Measurements from ENCODE around the gene IGF2.
"Not testable (repeated sequence)": the region's sequence is repeated elsewhere in the genome, so short reads cannot be mapped to it uniquely, and the experiment has no call there.

Gene IGF2, protein sequence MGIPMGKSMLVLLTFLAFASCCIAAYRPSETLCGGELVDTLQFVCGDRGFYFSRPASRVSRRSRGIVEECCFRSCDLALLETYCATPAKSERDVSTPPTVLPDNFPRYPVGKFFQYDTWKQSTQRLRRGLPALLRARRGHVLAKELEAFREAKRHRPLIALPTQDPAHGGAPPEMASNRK

DNA sequence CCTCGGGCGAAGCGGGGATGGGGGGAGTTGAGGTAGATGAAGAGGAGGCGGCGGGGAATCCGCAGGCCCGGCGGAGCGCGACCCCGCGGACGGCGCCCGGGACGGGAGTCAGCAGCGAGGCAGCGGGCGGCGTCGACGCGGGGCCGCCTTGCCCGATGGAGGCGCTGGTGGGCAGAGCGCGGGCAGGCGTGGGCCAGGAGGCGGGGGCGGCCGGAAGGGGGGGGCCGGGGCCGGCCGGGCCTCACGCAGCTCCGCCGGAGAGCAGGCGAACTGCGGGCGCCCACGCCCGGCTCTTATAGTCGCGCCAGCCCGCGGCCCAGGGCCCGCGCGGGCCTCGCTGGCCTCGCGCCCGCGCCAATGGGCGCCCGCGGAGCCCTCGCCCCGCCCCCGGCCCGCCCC lies at the start of gene IGF2:
Gene IGF2 (minus strand): TSS at position 267 of the 399 bp plus-strand sequence. CDS start 3,866 bp downstream, outside the sequence.
- CTCF ChIA-PET: no interaction called here
- Mint-ChIP-seq H3K4me1 (peaks cover 7% of the 10 kb centered on the region), H3K36me3 (no peaks in the 10 kb centered on the region), H3K27me3 (peaks cover 98% of the 10 kb centered on the region), H3K4me3 (no peak within 1 kb of the TSS), H3K9me3 (no peaks in the 10 kb centered on the region), H3K27ac (no peak within 1 kb of the TSS)
- no peak for DNase-seq

DNA sequence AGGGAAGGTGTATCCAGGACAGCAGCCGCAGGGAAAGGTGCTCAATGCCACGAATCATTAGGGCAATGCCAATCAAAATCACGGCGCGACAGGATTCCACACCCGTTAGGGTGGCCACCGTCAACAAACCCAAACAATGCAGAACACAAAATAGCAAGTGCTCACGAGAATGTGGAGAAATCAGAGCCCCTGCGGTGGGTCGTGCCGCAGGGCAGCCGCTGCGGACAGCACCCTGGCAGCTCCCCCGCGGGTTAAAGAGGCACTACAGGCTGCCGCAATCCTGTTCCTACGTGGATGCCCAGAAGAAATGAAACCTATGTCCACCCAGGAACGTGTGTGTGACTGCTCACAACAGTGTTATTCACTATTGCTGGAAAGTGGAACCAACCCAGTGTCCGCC lies 49.6 kb upstream of the IGF2 start:
- H3K27me3 Mint-ChIP-seq: peaks cover 22% of the 10 kb centered on the region
- no peak for DNase-seq
- peaks cover 6% of the 10 kb centered on the region for H3K4me1 Mint-ChIP-seq
- no peak overlapping the region for H3K4me3 Mint-ChIP-seq
- CTCF ChIA-PET: no interaction called here
- no peak overlapping the region for H3K27ac Mint-ChIP-seq
- no peaks in the 10 kb centered on the region for H3K9me3 Mint-ChIP-seq
- H3K36me3 Mint-ChIP-seq: no peaks in the 10 kb centered on the region

DNA sequence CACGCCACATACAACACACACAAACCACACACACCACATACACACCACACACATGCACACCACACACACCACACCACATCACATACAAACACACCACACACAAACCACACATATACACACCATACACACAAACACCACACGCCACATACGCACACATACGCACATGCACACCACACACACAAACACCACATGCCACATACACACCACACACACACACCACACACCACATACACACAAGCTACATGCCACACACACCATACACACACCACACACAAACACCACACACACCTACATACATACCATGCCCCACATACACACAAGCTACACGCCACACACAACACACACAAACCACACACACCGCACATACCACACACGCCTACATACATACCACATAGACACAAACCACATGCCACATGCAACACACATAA lies 48.1 kb upstream of the IGF2 start:
- CTCF ChIA-PET: interaction anchor here (1.0 to 2.4 kb wide), 4 partner anchors 13 to 234 kb away, joined by 3 to 26 read pairs (median 4); no protein-coding TSS in a partner anchor
- no peak for DNase-seq
- Mint-ChIP-seq H3K9me3 (no peaks in the 10 kb centered on the region), H3K36me3 (no peaks in the 10 kb centered on the region), H3K4me3 (no peak overlapping the region), H3K27me3 (peaks cover 22% of the 10 kb centered on the region), H3K27ac (no peak overlapping the region), H3K4me1 (peaks cover 6% of the 10 kb centered on the region)

DNA sequence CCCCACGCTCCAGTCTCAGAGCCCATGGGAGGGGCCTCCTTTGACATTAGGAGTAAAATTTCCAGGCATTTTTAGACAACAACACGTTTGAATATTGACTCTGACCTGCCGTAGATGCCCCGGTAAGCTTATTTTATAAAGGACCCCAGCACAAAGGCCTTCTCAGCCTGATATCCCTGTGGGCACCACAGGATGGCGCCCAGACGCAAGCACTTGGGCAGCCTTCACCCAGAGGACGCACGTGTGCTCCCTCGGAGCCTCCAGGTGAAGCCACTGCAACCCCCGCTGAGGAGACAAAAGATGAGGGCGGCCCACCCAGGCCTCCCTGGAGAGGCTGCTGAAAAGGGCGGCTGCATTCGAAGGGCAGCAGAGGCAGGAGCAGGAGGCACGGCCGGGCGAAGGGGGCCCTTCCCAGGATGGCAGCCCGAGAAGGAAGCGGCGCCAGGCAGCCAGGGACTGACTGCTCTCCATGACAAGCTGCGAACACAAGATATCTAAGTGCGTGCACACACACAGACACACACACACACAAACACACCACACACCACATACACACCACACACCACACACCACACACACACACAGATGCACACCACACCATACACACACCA lies 47.6 kb upstream of the IGF2 start:
- CTCF ChIA-PET: interaction anchor here (0.6 to 2.4 kb wide), 9 partner anchors 8 to 235 kb away, joined by 3 to 26 read pairs (median 4); no protein-coding TSS in a partner anchor
- no peak overlapping the region for H3K4me3 Mint-ChIP-seq
- peaks cover 22% of the 10 kb centered on the region for H3K27me3 Mint-ChIP-seq
- H3K9me3 Mint-ChIP-seq: no peaks in the 10 kb centered on the region
- peaks cover 6% of the 10 kb centered on the region for H3K4me1 Mint-ChIP-seq
- H3K27ac Mint-ChIP-seq: no peak overlapping the region
- H3K36me3 Mint-ChIP-seq: no peaks in the 10 kb centered on the region
- peak; percentile 61 for DNase-seq

DNA sequence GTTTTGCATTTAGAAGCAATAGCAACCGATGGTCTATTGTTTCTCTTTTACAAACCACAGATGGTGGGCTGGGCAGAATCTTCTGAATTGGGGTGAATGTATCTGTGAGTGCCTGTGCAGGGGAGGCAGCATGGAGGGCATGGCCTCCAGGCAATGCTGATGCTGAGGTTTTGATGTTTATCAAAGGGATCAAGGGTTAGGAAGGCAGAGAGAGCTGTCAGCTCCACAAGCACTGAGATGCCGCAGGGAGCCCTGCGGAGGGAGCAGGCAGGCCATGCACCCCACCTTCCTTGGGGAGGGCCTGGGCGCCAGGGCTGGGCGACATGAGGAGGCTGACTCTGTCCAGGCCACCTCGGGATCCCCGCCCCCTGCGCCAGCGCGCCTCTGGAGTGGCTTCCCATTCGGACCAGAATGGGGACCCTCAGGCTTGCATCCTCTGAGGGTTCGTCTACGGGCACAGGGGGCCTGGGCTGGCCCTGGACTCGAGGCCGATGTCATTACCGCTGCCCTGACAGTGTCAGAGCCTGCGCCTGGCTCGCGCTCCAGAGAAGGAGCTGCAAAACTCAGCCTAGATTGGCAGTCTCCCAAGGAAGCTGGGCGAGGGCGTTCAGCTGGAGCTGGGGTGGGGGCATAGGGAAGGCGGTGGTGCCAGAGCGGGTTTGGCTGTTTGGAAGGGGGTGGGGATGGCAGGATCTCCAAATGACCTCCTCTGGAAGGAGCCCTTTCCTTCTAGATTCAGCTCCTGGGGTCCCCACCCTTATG lies 46.3 kb upstream of the IGF2 start:
- DNase-seq: no peak
- peaks cover 14% of the 10 kb centered on the region for H3K27me3 Mint-ChIP-seq
- H3K4me3 Mint-ChIP-seq: no peak overlapping the region
- peaks cover under 1% of the 10 kb centered on the region for H3K4me1 Mint-ChIP-seq
- CTCF ChIA-PET: interaction anchor here (0.6 to 2.4 kb wide), 7 partner anchors 15 to 236 kb away, joined by 3 to 26 read pairs (median 4); no protein-coding TSS in a partner anchor
- H3K9me3 Mint-ChIP-seq: no peaks in the 10 kb centered on the region
- H3K36me3 Mint-ChIP-seq: no peaks in the 10 kb centered on the region
- no peak overlapping the region for H3K27ac Mint-ChIP-seq

DNA sequence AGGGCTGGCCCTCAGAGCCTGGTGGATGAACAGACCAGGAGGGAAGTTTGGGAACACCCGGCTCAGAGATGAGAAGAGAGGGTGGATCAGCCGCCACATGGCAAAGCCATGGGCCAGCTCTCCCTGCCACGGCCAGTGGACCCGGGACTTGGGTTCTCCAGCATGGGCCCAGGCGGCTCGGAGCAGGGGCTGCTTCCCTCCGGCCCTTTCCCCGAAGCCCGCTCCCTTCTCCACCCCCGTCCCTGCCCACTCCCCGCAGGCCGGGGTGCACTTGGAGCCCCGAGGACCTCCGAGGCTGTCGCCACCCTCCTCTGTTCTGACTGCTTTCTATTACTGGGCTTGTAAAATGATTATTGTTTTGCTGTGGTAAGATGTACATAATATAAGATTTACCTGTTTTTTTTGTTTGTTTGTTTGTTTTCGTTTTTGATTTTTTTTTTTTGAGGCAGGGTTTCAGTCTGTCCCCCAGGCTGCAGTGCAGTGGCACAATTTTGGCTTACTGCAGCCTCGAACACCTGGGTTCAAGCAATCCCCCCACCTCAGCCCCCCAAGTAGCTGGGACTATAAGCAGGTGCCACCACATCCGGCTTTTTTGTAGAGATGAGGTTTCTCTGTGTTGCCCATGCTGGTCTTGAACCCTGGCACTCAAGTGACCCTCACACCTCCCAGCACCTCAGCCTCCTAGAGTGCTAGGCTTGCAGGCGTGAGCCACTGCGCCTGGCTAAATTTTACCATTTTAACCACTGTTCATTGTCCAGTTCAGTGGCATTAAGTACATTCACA lies 43.7 kb upstream of the IGF2 start:
- Mint-ChIP-seq H3K27me3 (peaks cover 8% of the 10 kb centered on the region), H3K27ac (no peak overlapping the region), H3K36me3 (no peaks in the 10 kb centered on the region), H3K9me3 (no peaks in the 10 kb centered on the region), H3K4me3 (no peak overlapping the region), H3K4me1 (no peaks in the 10 kb centered on the region)
- CTCF ChIA-PET: no interaction called here
- no peak for DNase-seq

DNA sequence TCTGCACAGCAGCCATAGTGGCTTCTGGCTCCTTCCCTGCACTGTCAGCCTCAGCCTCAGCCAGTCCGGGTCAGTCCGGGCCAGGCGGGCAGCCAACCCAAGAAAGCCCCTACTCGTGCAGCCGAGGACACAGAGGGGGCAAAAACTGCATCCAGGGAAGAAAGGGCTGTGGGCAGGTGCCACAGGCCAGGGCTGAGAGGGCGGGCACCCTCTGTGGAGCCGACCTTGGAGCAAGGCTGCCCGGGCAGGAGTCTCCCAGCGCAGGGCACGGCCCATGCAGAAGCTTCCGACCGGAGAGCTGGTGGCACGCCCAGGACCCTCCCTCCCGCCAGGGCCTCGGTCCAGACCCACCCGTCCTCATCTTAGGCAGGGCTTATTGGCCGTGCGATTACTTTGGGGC lies 42.9 kb upstream of the IGF2 start:
- CTCF ChIA-PET: interaction anchor here (1.0 kb wide), 1 partner anchor 12 kb away, joined by 4 read pairs; no protein-coding TSS in a partner anchor
- Mint-ChIP-seq H3K4me3 (no peak overlapping the region), H3K4me1 (no peaks in the 10 kb centered on the region), H3K27me3 (peaks cover 8% of the 10 kb centered on the region), H3K27ac (no peak overlapping the region), H3K9me3 (no peaks in the 10 kb centered on the region), H3K36me3 (no peaks in the 10 kb centered on the region)
- no peak for DNase-seq

DNA sequence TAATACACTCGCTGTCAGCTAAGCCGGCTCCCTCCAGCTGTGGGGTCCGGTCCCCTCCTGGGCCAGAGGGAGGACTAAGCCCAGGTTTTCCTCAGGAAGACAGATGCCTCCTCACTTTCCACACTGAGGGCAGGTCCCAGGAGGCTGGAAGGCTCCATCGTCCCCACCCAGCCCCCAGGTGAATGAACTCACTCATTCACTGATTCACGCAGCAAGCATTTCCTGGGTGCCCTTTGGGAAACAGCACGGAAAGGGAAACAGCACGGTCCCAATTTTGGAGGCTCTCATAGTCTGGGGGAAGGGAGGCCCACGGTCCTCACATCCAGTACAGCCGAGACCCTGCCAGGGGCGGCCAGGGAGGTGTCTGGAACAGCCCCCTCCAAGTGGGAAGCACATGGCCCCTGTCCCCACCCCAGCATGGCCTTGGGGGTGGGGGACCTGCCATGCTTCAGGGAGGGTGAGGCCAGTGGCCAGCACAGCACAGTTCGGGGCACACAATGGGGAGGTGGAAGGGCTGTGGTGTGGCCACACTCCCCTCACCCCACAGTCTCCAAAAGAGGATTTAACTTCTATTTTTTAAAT lies 41.7 kb upstream of the IGF2 start:
- H3K27ac Mint-ChIP-seq: no peak overlapping the region
- CTCF ChIA-PET: interaction anchor here (1.0 kb wide), 1 partner anchor 13 kb away, joined by 4 read pairs; no protein-coding TSS in a partner anchor
- H3K9me3 Mint-ChIP-seq: peaks cover 3% of the 10 kb centered on the region
- peaks cover 8% of the 10 kb centered on the region for H3K27me3 Mint-ChIP-seq
- DNase-seq: no peak
- no peak overlapping the region for H3K4me3 Mint-ChIP-seq
- H3K4me1 Mint-ChIP-seq: no peaks in the 10 kb centered on the region
- no peaks in the 10 kb centered on the region for H3K36me3 Mint-ChIP-seq

DNA sequence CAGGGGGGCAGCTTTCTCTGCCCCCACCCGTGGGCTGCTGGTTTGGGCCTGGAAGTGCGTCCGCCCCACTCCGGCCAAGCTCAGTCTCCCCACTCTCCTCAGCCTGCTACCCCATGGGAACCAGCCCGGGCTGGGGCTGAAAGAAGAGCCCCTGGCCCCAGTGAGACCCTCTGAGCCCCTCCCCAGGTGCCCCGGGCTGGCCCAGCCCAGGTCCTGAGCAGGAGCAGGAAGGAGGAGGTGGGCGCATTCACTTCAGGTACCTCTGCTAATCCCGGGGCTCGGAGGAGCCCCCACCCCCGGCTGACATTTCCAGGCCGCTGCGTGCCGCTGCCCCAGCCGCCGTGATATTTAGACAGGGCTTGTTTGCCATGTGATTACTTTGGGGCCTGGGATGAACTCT lies 41.2 kb upstream of the IGF2 start:
- no peak overlapping the region for H3K4me3 Mint-ChIP-seq
- no peak for DNase-seq
- H3K9me3 Mint-ChIP-seq: peaks cover 3% of the 10 kb centered on the region
- CTCF ChIA-PET: no interaction called here
- no peaks in the 10 kb centered on the region for H3K4me1 Mint-ChIP-seq
- H3K27ac Mint-ChIP-seq: no peak overlapping the region
- peaks cover 8% of the 10 kb centered on the region for H3K27me3 Mint-ChIP-seq
- no peaks in the 10 kb centered on the region for H3K36me3 Mint-ChIP-seq

DNA sequence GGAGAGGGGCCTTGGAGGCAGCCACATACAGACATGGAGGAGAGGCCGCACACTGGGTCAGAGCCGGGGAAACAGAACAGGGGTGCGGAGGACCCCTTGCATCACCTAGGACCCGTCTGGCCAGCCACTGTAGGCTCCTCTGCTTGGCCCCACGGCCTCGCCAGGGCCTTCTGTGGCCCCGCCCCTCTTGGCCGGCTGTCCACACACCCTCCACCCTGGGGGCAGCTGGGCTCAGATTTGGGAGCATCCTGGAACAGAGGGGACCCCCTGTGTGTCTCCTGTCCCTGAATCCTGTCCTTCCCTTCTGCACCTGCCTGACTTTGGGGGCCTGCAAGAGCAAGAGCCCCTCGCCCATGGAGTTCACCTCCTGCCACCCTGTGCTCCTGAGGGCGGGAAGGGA lies 40.3 kb upstream of the IGF2 start:
- Mint-ChIP-seq H3K4me1 (no peaks in the 10 kb centered on the region), H3K4me3 (no peak overlapping the region), H3K27ac (no peak overlapping the region), H3K9me3 (peaks cover 3% of the 10 kb centered on the region), H3K36me3 (no peaks in the 10 kb centered on the region), H3K27me3 (no peaks in the 10 kb centered on the region)
- no peak for DNase-seq
- CTCF ChIA-PET: no interaction called here

DNA sequence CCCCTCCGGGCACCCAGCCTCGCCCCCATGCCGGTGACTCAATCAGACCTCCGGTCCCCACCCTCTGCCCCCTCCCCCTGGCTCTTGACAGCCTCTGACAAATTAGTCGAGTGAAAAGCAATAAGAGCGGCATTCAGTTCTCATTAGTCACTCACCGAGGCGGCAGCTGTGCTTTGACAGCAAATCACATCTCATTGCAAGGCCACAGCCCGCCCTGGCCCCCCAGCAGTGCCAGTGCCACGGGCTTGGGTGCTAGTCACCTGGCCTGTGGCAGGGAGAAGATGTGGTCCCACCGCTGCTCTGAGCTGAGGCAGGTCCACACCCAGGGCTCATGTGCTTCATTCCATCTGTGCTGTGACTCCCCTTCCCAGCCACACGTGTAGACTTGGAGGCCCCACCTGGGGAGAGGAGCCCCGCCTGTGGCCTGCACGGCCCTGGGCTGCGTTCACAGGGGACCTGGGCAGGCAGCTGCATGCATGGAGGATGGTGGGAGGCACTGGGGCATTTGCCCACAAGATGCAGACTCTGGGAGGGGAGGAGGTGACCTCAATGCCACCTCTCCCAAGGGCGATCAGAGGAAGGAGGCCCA lies 39.8 kb upstream of the IGF2 start:
- no peaks in the 10 kb centered on the region for H3K36me3 Mint-ChIP-seq
- no peak for DNase-seq
- H3K4me3 Mint-ChIP-seq: no peak overlapping the region
- peaks cover 3% of the 10 kb centered on the region for H3K9me3 Mint-ChIP-seq
- CTCF ChIA-PET: no interaction called here
- no peak overlapping the region for H3K27ac Mint-ChIP-seq
- H3K27me3 Mint-ChIP-seq: no peaks in the 10 kb centered on the region
- H3K4me1 Mint-ChIP-seq: no peaks in the 10 kb centered on the region

DNA sequence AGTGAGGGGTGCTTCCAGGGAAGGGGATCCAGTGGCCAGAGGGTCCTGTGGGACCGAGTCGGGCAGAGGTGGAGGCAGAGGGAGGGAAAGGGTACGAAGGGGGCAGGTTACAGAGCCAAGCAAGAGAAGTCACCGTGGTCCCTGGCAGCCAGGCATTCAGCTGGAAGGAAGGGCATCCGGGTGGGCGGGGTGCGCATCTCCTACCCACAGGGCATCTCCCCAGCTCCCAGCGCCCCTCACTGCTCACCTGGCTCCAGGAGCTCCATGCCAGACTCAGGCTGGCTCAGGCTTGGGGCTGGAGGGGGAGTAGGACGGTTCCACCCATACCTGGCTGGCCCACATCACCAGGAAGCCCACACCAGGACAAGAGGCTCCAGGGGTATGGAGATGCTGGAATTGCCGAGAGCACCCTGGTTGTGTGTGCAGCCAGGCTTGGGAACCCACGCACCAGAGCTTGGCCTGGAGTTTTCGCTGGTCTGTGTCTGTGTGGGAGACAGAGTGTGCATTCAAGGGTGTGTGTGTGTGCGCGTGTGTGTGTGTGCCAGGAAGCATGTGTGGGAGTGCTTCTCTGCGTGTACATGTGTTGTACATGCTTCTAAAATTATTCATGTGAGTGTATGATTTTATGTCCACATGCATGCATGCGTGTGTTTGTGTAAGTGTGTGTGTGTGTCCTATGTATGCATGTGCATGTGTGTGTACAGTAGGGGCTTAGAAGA lies 39.0 kb upstream of the IGF2 start:
- H3K36me3 Mint-ChIP-seq, H3K27me3 Mint-ChIP-seq, CTCF ChIA-PET, H3K9me3 Mint-ChIP-seq, H3K4me1 Mint-ChIP-seq, H3K27ac Mint-ChIP-seq, DNase-seq, H3K4me3 Mint-ChIP-seq: not testable (repeated sequence)

DNA sequence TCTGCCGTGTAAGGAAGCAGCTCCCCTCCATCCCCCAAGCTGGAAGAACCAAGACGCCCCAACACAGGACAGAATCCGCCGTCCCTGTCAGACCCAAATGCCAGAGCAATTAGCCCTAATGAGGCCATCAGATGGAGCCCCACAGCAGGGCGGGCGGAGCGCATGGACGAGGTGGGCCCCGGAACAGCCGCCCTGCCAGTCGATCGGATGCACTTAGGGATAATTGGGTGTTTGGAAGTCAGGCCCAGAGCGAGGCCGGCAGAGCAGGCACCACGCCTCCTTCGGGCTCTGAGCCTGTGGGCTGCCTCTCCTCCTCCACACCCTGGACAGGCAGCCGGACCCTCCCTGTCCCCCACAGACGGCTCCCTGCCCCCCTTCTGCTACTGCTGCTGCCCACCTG lies 37.9 kb upstream of the IGF2 start:
- H3K4me1 Mint-ChIP-seq: no peaks in the 10 kb centered on the region
- CTCF ChIA-PET: interaction anchor here (0.6 kb wide), 1 partner anchor 244 kb away, joined by 3 read pairs; no protein-coding TSS in a partner anchor
- no peak overlapping the region for H3K4me3 Mint-ChIP-seq
- H3K27ac Mint-ChIP-seq: no peak overlapping the region
- no peaks in the 10 kb centered on the region for H3K27me3 Mint-ChIP-seq
- H3K9me3 Mint-ChIP-seq: peaks cover 3% of the 10 kb centered on the region
- DNase-seq: no peak
- no peaks in the 10 kb centered on the region for H3K36me3 Mint-ChIP-seq
